Spleen (tissue), 7 donors: ENCODE measurements around the gene TSKU.

Experiments used
- CTCF ChIP-seq, 11 experiments: fragments of 200-600 bp in 7 of 11; fragments of 450-650 bp in 4 of 11; sonication (generic) in 4 of 11; IDR thresholded peaks in 8 of 11; conservative IDR thresholded peaks in 3 of 11; 1 replicate in 7 of 11; 2 replicates in 4 of 11; pipeline versions ENCODE4 v1.4.0 to v1.8.0; 2016 to 2021; ENCODE audit warnings: antibody characterized with exemption in 11 of 11, inconsistent platforms in 4 of 11, mild to moderate bottlenecking in 1 of 11
- POLR2A ChIP-seq, 3 donors: fragments of 450-650 bp; IDR thresholded peaks; one replicate each; pipeline ENCODE4 v1.5.1; 2017; ENCODE audit warnings: antibody characterized with exemption in 3 of 3, mild to moderate bottlenecking in 1 of 3
- POLR2AphosphoS5 ChIP-seq, 3 donors: sonication (generic); formaldehyde crosslinking; IDR thresholded peaks; one replicate each; pipeline ENCODE4 v1.5.1; 2017; ENCODE audit warnings: antibody characterized with exemption in 3 of 3
- donor health status: DM: no; HTN: no; CAD: no; lungs with moderate emphysema.
- donor health status: DM: no; HTN: no; CAD: no.
- donor health status: DM: no; HTN: no; CAD: no.

GRCh38 chr11:76798671-76799065 lies 15.5 kb downstream of the TSKU start:
- TF ChIP-seq CTCF (IDR thresholded peaks at IDR 0.05 in 8 of 11, conservative IDR thresholded peaks at IDR 0.05 in 3 of 11) (no peak), POLR2A (IDR thresholded peaks at IDR 0.05) (no peak), POLR2AphosphoS5 (IDR thresholded peaks at IDR 0.05) (no peak)
